Ureter (tissue), 1 donor: ENCODE results near the gene STK24. TPM values are rescaled to one million over a fixed set of nuclear protein-coding genes. Genes with fewer than 3 reads are reported as not detected.

Source experiments
- DNase-seq: peaks from one replicate; pipeline ENCODE4 v3.0.0-alpha.2; 2020; ENCODE audit warnings: low spot score
- total RNA-seq: library from RNA; stranded (reverse); gene quantifications from one replicate; pipeline ENCODE4 v1.2.4, GENCODE V29; 2023
- donor health status: DM: yes; HTN: yes; CAD: no.

STK24 gene
- total RNA-seq, 1 donor from 2014 or later = 160 TPM

DNA sequence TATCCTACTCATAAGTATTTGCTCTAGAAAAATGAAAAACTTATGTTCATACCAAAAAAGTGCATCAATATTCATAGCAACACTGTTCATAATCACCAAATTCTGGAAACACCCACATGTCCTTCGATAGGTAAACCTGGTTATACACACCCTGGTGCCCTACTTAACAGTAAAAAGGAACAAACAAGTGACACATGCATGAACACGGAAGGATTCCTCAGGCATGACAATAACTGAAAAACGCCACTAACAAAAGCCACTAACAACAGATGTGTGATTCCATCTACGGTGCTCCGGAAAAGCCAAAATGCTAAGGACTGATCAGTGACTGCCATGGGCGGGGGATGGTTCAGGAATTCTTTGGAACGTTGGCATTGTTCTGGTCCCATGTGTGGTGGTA is 65.5 kb downstream of the STK24 start:
- DNase-seq = no peak

DNA sequence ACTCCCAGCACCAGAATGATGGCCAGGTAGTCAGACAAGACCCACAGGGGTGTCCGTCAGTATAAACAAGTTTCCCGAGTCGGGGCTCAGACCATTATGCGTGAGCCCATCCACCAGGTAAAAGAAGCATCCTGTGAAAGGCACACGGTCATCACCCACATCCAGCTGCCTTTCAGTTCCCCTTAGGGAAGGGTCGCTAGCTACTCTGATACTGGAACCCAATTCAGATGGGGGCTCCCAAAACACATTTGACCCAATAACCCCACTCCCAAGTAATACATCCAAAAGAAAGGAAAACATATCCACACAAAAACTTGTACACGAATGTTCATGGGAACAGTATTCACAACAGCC is 66.8 kb downstream of the STK24 start:
- no peak for DNase-seq

DNA sequence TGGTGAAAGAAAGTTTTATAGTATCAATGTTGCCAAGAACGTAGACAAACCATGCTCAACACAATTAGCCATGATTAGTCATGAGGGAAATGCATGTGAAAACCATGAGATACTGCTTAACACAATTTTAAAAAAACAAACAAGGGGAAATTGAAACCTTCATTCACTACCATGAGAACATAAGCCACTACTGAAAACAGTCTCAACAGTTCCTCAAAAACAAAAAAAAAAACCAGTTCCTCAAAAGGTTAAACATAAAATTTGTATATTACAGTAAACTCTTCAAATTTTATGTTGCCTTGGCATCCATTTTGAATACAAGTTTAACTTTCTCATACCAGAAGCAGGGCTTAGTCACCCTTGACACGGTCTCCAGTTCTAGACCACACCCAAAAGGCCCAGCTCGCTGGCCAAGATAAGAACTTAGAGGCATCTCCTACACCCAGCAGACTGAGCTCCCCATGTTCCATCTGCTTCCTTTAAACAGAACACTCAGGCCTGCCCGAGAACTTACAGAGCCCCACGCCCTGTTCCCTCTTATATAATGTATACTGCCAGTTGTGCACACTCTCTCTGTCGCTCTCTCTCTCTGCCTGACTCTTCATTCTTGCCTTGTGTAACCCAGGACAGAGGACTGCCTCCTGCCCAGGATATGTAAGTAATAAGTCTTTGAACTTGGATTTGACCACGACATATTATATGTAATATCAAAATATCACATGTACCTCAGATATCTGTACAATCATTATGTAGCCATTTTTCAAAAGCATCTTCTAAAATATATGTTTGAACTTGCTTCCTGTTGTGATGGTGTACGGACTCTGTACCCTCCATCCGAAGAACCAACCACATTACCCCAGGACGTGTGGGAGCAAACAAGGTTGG is 67.4 kb downstream of the STK24 start:
- no peak for DNase-seq

GRCh38 chr13:98508685-98509084 is 68.2 kb downstream of the STK24 start:
- DNase-seq = no peak

DNA sequence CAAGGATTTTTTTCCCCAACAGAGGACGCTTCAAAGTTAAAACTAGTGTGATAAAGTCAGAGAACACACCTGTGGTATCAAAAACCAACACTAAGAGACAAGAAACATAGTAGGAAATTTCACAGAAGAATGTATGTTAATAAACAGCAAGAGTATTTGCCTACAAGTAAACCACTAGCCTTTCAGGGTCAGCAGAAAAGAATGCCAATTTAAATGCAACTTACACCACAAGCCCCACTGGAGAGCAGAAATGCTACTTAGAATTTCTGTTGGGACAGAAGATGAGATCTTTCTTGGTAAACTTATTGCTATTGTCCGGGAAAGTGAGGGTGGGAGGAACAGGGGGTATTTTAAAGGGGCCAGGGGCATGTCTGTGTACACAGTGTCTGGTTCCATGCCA is 68.6 kb downstream of the STK24 start:
- DNase-seq = no peak

DNA sequence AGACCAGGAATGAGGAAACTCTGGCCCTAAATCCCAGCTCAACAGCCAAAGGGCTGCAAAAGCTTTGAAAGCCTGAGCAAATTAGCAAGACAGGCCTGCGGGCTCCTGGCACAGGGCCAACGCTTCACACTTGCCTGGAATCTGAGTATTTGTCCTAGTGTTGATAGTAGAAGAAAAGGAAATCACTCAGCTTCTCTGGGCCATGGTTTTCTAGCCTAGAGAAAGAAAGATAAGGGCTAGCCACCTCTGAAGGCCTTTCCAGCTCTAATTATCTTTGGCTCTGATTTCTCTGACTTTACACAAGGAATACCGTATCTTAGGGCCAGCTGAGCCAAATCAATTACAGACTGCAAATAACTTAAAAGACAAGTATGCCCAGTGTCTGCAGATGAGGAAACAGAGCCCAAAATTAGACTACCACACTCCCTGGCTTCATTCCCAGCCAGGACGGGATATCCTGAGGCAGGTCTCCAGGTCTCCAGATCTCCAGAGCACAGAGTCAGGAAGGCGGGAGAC is 69.6 kb downstream of the STK24 start:
- DNase-seq = no peak

GRCh38 chr13:98506728-98507230 is 70.1 kb downstream of the STK24 start:
- DNase-seq = no peak

DNA sequence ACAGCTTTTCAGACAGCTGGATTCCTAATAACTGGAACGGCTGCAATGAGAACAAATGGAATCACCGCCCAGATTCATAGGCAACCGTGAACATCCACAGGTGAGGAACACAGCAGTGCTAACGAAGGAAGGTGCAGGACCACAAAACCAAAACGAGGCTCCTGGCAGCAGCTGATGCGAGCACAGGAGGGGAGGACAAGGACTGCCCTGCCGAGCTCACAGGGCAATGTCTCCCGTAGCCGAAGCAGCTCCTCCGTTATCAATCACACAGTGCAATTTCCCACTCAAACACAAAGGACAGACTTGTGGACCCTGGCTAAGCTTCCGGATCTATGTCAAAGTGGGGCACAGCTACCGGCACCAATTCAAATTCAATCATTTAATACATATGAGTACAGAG is 70.6 kb downstream of the STK24 start:
- DNase-seq = no peak

DNA sequence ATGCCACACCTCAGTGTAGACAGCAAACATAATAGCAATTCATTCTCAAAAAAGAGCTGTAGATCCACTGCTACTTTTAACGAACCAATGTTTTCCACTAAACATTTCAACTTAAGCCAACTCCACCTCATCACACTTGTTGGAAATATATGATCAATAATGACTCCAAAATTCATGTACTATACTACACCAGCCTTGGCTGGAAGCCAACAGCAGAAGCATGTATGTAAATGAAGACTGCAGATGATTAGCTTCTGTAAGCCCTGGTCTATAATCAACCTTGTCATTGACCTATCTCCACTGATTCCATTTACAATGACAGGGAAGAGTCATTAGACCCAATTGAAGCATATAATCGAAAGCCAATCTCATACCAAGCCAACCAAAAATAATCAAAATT is 71.7 kb downstream of the STK24 start:
- no peak for DNase-seq

- no peak for DNase-seq
These were observed 72.4 kb downstream of the STK24 start for GRCh38 chr13:98504371-98504963.

- DNase-seq = no peak
These were observed 72.9 kb downstream of the STK24 start for GRCh38 chr13:98504029-98504351.

GRCh38 chr13:98503175-98504028 is 73.5 kb downstream of the STK24 start:
- no peak for DNase-seq

DNA sequence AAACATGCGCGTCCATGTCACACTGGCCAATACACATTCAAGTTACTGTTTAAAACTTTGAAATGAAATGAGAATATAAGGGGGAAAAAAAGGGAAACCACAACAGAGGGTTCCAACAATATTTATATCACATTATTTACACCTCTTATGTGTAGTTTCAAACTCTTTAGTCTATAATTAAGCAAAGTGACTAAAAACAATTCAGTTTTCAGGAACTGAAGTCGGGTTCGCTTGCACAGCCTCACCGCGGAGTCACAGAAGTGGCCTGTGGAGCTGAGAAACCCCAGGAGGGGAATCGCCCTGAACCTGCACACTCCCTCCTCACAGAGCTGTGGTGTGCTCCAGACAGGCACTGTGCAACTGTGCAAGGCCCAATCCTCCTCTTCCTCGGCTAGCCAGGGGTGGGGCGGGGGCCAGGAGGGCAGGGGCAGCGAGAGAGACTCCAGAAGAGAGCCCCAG is 75.9 kb downstream of the STK24 start:
- no peak for DNase-seq

- DNase-seq = no peak
These were observed 79.9 kb downstream of the STK24 start for GRCh38 chr13:98496966-98497365.

GRCh38 chr13:98496479-98496791 is 80.5 kb downstream of the STK24 start:
- no peak for DNase-seq

- no peak for DNase-seq
These were observed 81.1 kb downstream of the STK24 start for GRCh38 chr13:98495627-98496478.

DNA sequence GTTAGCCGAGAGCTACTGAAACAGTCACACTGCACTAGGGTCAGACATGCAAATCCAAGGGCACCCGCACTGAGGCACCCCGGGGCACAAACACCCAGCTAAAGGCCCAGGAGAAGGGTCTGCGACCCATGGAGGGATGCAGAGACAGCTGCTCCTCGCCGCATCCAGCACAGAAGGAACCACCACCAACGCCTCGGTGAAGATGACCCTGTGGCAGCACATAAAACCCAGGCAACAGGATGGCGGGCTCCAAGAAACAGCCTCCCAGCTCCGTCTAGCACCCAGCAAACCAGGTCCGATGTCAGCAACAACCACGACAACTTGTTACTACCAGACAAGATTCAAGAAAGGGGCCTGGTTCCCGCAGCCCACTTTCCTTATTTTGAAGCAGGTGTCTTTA is 82.1 kb downstream of the STK24 start:
- DNase-seq = no peak

GRCh38 chr13:98493042-98493712 is 83.7 kb downstream of the STK24 start:
- DNase-seq = no peak

DNA sequence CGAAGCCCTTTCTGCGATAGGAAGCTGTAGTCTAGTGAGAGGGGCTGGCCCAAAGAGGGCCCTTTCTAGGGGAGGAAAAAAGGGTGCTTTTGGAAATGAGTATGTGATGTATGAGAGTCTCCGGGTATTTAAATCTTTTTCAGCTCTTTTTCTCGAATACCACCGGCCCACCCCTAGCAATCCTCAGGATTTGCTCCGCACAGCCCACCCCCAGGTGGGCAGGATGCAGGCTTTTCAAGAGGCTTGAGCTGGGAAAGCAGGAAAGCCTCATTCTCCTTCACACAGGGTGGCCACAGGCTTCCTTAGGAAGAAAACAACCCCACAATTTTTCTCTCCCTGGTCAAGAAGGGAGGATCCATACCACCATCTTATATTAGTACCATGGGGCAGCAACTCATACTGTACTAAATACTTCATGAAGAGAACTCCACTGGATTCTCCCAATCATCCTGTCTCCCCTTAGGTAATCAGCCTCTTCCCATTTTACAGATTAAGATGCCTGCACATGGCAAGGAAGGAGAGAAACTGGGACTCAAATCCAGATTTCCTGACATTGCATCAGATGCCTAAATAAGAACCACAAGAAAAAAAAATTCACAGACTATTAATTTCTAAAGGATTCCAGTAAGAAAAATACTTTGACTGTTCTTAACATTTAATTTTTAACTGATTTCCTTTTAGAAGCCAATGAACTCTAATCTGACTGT is 84.4 kb downstream of the STK24 start:
- DNase-seq = no peak

GRCh38 chr13:98490866-98491265 is 86.0 kb downstream of the STK24 start:
- no peak for DNase-seq
